Calu3 (cell line): ENCODE data around the gene ACADVL. TPM values are rescaled to one million over a fixed set of nuclear protein-coding genes. Genes with fewer than 3 reads are reported as not detected.

Experiments used
- BruUV-seq: library from RNA; stranded (reverse); fragments of 400-500 nt; replicated peaks from 2 replicates; lab custom pipeline; 2021; lab: Mats Ljungman, UMichigan
- CTCF ChIA-PET: fragments of 300-600 bp; sonication (Branson Sonifier 250); formaldehyde crosslinking; loops from one replicate; lab custom pipeline; 2022; ENCODE audit warnings: antibody characterized with exemption; lab: Charles Lee
- DNase-seq: peaks from one replicate; pipeline ENCODE4 v3.0.0; 2022
- H3K27ac Mint-ChIP-seq: one replicate; pipeline ENCODE4 v1.8.0; 2022; ENCODE audit warnings: mixed read lengths; ENCODE audit not compliant: unreplicated experiment
- H3K27me3 Mint-ChIP-seq: one replicate; pipeline ENCODE4 v1.8.0; 2022; ENCODE audit warnings: mixed read lengths; ENCODE audit not compliant: unreplicated experiment
- H3K36me3 Mint-ChIP-seq: one replicate; pipeline ENCODE4 v1.8.0; 2022; ENCODE audit warnings: mild to moderate bottlenecking, moderate library complexity, mixed read lengths; ENCODE audit not compliant: insufficient read depth, unreplicated experiment
- H3K4me1 Mint-ChIP-seq: one replicate; pipeline ENCODE4 v1.8.0; 2022; ENCODE audit warnings: mild to moderate bottlenecking, low read depth, mixed read lengths; ENCODE audit not compliant: unreplicated experiment
- H3K4me3 Mint-ChIP-seq: one replicate; pipeline ENCODE4 v1.8.0; 2022; ENCODE audit warnings: mild to moderate bottlenecking, low read depth, moderate library complexity, mixed read lengths; ENCODE audit not compliant: unreplicated experiment
- H3K9me3 Mint-ChIP-seq: one replicate; pipeline ENCODE4 v1.8.0; 2022; ENCODE audit warnings: low read depth, mixed read lengths; ENCODE audit not compliant: unreplicated experiment
- CTCF ChIP-seq: fragments of 200-600 bp; IDR thresholded peaks from one replicate; pipeline ENCODE4 v1.8.0; 2022; ENCODE audit warnings: antibody characterized with exemption; ENCODE audit not compliant: unreplicated experiment
- intact Hi-C: fragments of 100-400 bp; cut with micrococcal nuclease; formaldehyde crosslinking; loops from one replicate; pipeline ENCODE4 v1.10.0; 2022; ENCODE audit not compliant: unreplicated experiment
- total RNA-seq: library from RNA; stranded (reverse); gene quantifications from 2 replicates; pipeline ENCODE4 v1.2.3, GENCODE V29; 2022

The ACADVL gene
- total RNA-seq, 1 experiment from 2014 or later, result 552 TPM

DNA sequence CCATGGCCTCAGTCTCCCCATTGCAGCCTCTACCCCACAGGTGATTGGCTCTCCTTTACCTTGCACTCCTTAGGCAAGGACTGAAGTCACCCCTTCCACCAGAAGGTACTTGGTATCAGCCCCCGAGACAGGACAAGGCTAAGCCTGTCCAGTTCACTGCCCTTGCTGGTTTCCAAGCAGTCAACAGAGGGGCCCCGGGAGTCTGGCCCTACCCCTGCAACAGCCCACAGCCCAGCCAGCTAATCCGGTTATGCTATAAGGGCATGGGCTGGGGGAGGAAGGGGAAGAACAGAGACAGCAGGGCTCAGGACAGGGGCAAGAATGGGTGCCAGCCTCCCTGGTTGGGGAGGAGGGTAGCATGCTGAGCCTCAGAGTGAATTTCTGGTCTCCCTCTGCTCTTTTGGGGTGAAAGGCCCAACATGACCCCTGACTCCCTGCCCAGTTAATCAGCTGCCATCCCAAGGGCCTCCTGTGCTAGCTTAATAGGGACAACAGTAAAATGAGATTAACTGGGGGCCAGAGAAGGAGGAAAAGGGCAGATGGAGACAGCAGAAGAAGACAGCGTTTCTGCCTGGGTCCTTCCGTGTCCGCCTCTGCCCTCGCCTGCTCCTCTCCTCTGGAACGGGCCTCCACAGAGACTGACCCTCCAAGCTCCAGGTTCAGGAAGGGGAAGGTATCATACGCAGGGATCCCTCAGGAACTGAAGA is 10.8 kb upstream of the ACADVL start:
- H3K27me3 Mint-ChIP-seq, result peaks cover 98% of the 10 kb centered on the region
- intact Hi-C loops, result no loop called here
- H3K9me3 Mint-ChIP-seq, result no peaks in the 10 kb centered on the region
- H3K4me1 Mint-ChIP-seq, result peaks cover 16% of the 10 kb centered on the region
- H3K27ac Mint-ChIP-seq, result no peak overlapping the region
- BruUV-seq, result no TSS peak
- no peak for TF ChIP-seq CTCF
- peaks cover 7% of the 10 kb centered on the region for H3K36me3 Mint-ChIP-seq
- DNase-seq, result no peak
- H3K4me3 Mint-ChIP-seq, result no peak overlapping the region
- CTCF ChIA-PET, result no interaction called here

DNA sequence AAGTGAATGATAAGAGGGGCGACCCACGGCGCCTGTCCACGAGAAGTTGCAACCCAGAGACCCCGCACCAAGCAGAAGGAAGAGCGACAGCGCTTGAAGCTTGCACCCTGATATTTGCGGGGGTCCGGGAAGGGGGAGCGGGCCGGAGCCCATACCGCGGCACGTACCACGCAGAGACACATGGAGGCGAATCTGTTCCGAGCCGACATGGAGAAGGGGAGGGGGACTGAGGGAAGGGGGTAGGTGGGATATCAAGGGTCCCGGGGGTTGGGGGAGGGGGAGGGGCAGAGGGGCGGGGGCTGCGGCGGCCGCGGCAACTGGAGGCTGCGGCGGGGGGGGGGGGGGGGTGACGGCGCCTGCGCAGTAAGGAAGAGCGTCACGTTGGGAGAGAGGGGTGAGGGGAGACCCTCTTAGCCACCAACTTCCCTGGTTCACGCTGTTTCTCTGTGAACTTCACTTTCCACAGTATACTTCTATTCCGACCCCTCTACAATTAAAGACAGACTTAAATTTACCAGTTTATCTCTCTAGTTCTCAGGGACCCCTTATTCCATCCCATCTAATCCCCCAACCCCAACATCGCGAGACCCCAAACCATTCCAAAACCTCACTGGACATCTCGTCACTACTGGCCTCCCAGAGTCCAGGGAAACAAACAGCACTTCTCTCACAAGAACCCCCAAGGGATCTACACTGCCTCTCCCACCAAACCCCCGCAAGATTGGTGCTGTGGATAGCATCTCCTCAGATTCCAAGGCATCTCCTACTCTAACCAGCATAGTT is 8.1 kb upstream of the ACADVL start:
- peaks cover 89% of the 10 kb centered on the region for H3K27me3 Mint-ChIP-seq

DNA sequence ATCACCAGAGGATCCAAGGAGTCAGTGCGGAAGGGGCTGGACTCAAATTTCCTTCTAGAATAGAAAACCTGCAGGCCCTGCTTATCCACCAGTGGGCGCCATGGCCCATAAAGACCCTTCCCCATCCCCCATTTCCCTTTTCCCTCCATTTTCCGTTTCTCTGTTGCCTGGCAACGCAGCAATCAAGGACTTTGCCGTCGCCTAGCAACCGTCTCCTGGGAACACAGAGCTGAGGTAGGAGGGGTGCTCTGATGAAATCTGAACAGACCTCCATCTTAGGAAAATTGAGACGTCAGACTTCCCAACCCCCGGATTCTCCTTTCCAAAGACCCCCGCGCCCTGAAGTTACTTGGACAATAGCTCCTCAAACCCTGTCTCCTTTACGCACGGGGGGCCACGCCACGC is 5.8 kb upstream of the ACADVL start:
- no peaks in the 10 kb centered on the region for H3K9me3 Mint-ChIP-seq
- no TSS peak for BruUV-seq

More for the DNA sequence above, 8.1 kb upstream of the ACADVL start:
- H3K27ac Mint-ChIP-seq, result no peak overlapping the region
- TF ChIP-seq CTCF, result no peak
- peaks cover 25% of the 10 kb centered on the region for H3K4me1 Mint-ChIP-seq
- DNase-seq, result no peak
- H3K9me3 Mint-ChIP-seq, result no peaks in the 10 kb centered on the region
- BruUV-seq, result no TSS peak
- H3K4me3 Mint-ChIP-seq, result no peak overlapping the region
- H3K36me3 Mint-ChIP-seq, result peaks cover 19% of the 10 kb centered on the region
- CTCF ChIA-PET, result no interaction called here
- intact Hi-C loops, result no loop called here

More for the DNA sequence above, 5.8 kb upstream of the ACADVL start:
- H3K4me1 Mint-ChIP-seq, result peaks cover 17% of the 10 kb centered on the region
- intact Hi-C loops, result no loop called here
- TF ChIP-seq CTCF, result no peak
- peak overlapping the region; percentile 74 for H3K4me3 Mint-ChIP-seq
- CTCF ChIA-PET, result interaction anchor here (0.5 kb wide), 1 partner anchor 25 kb away, joined by 13 read pairs; no protein-coding TSS in a partner anchor
- peak overlapping the region; percentile 85 for H3K27ac Mint-ChIP-seq
- H3K27me3 Mint-ChIP-seq, result peaks cover 70% of the 10 kb centered on the region
- no peak for DNase-seq
- peaks cover 19% of the 10 kb centered on the region for H3K36me3 Mint-ChIP-seq
